B cell (primary cell): ENCODE results near the gene RNF157. TPM values are rescaled to one million over a fixed set of nuclear protein-coding genes. Genes with fewer than 3 reads are reported as not detected.

Experiments used
- ATAC-seq: fragments of 200-7000 bp; cut with Tn5 transposase; one replicate; pipeline ENCODE4 v1.10.0; 2021; ENCODE audit warnings: low read depth, mild to moderate bottlenecking, moderate number of reproducible peaks, moderate library complexity
- CTCF ChIA-PET: fragments of 350-600 bp; sonication (Branson Sonifier 250); formaldehyde crosslinking; loops from one replicate; lab custom pipeline; 2021; ENCODE audit warnings: antibody characterized with exemption, inconsistent platforms; lab: Charles Lee
- POLR2A ChIA-PET: fragments of 350-600 bp; sonication (Branson Sonifier 250); formaldehyde crosslinking; loops from one replicate; lab custom pipeline; 2021; ENCODE audit warnings: antibody characterized with exemption; lab: Charles Lee
- DNase-seq: peaks from one replicate; pipeline ENCODE4 v3.0.0; 2013
- H2AFZ ChIP-seq: 2 replicates; pipeline ENCODE4 v1.6.1; 2012; ENCODE audit warnings: mild to moderate bottlenecking, low read depth, low read length; ENCODE audit not compliant: insufficient read depth, poor library complexity, severe bottlenecking
- H3K27ac ChIP-seq, 2 donors: 1 replicate in 1 of 2; 2 replicates in 1 of 2; pipeline ENCODE4 v1.5.1; 2012 to 2013; ENCODE audit warnings: low read length in 2 of 2, mild to moderate bottlenecking in 2 of 2, moderate library complexity in 1 of 2
- H3K27me3 ChIP-seq, 4 experiments: fragments of 200-600 bp in 1 of 4; sonication (generic) in 1 of 4; replicated peaks in 1 of 4; 1 replicate in 2 of 4; 2 replicates in 2 of 4; pipeline versions ENCODE4 v1.6.1 to v1.7.0; 2013 to 2016; ENCODE audit warnings: low read length in 3 of 4, mild to moderate bottlenecking in 2 of 4, mixed read lengths in 1 of 4, moderate library complexity in 1 of 4; ENCODE audit not compliant: insufficient read depth in 4 of 4, control insufficient read depth in 3 of 4; ENCODE audit errors: control extremely low read depth in 1 of 4
- H3K36me3 ChIP-seq, 2 experiments: replicated peaks in 1 of 2; 1 replicate in 1 of 2; 2 replicates in 1 of 2; pipeline versions ENCODE4 v1.6.1 to v1.7.1; 2013; ENCODE audit warnings: low read length in 1 of 2; ENCODE audit not compliant: insufficient read depth in 2 of 2, control insufficient read depth in 1 of 2; ENCODE audit errors: control extremely low read depth in 1 of 2, extremely low read depth in 1 of 2
- H3K4me1 ChIP-seq, 2 donors: fragments of 200-600 bp in 1 of 2; sonication (generic) in 1 of 2; 1 replicate in 1 of 2; 2 replicates in 1 of 2; pipeline versions ENCODE4 v1.5.1 to v1.6.1; 2013 to 2017; ENCODE audit warnings: low read length in 2 of 2; ENCODE audit not compliant: control insufficient read depth in 2 of 2, insufficient read depth in 2 of 2
- H3K4me2 ChIP-seq: replicated peaks from 2 replicates; pipeline ENCODE3; 2012; ENCODE audit warnings: mild to moderate bottlenecking, low read depth, low read length; ENCODE audit not compliant: poor library complexity, severe bottlenecking
- H3K4me3 ChIP-seq, 5 experiments: fragments of 200-600 bp in 1 of 5; sonication (generic) in 1 of 5; 1 replicate in 3 of 5; 2 replicates in 2 of 5; pipeline versions ENCODE4 v1.5.1 to v1.7.0; 2011 to 2016; ENCODE audit warnings: low read length in 4 of 5, mild to moderate bottlenecking in 4 of 5, low read depth in 2 of 5, control low read depth in 1 of 5, moderate library complexity in 1 of 5; ENCODE audit not compliant: insufficient read depth in 1 of 5; ENCODE audit errors: control extremely low read depth in 1 of 5, extremely low read depth in 1 of 5
- H3K79me2 ChIP-seq: fragments of 200-600 bp; sonication (generic); one replicate; pipeline ENCODE4 v1.6.0; 2016; ENCODE audit warnings: low read length; ENCODE audit not compliant: control insufficient read depth, insufficient read depth
- H3K9ac ChIP-seq: fragments of 200-600 bp; sonication (generic); 2 replicates; pipeline ENCODE4 v1.6.1; 2017; ENCODE audit warnings: mild to moderate bottlenecking, low read length, moderate library complexity
- H3K9me3 ChIP-seq, 3 donors: one replicate each; pipeline versions ENCODE4 v1.6.1 to v1.7.1; 2013; ENCODE audit warnings: low read length in 2 of 3; ENCODE audit not compliant: control insufficient read depth in 2 of 3, insufficient read depth in 1 of 3; ENCODE audit errors: control extremely low read depth in 1 of 3
- H4K20me1 ChIP-seq: 2 replicates; pipeline ENCODE4 v1.6.0; 2012; ENCODE audit warnings: mild to moderate bottlenecking, low read length; ENCODE audit not compliant: insufficient read depth, control insufficient read depth, poor library complexity, severe bottlenecking
- H3K27ac Mint-ChIP-seq: one replicate; pipeline ENCODE4 v1.8.0; 2021; ENCODE audit warnings: mixed read lengths
- H3K27me3 Mint-ChIP-seq: one replicate; pipeline ENCODE4 v1.8.0; 2021; ENCODE audit warnings: mixed read lengths
- H3K4me1 Mint-ChIP-seq: one replicate; pipeline ENCODE4 v1.8.0; 2021; ENCODE audit warnings: mixed read lengths
- H3K4me3 Mint-ChIP-seq: one replicate; pipeline ENCODE4 v1.8.0; 2021; ENCODE audit warnings: mixed read lengths
- H3K9me3 Mint-ChIP-seq: one replicate; pipeline ENCODE4 v1.8.0; 2022; ENCODE audit warnings: mixed read lengths; ENCODE audit not compliant: insufficient read depth
- EZH2 ChIP-seq: IDR thresholded peaks from 2 replicates; pipeline ENCODE4 v1.6.1; 2012; ENCODE audit warnings: borderline replicate concordance, low read depth, mild to moderate bottlenecking, moderate library complexity, low read length; ENCODE audit not compliant: insufficient read depth, poor library complexity, severe bottlenecking
- WGBS: methylation state at CpG from one replicate; pipeline ENCODE4 v1.1.5; 2013; ENCODE audit warnings: missing lambda C conversion rate; ENCODE audit not compliant: insufficient coverage; 5-methylcytosine and 5-hydroxymethylcytosine counted together
- intact Hi-C: fragments of 100-400 bp; cut with micrococcal nuclease; formaldehyde crosslinking; loops from one replicate; pipeline ENCODE4 v1.10.0; 2022
- polyA plus RNA-seq: library from polyadenylated mRNA; depleted of rRNA; stranded (reverse); fragments of >200 nt; gene quantifications from 2 replicates; pipeline ENCODE4 v1.2.3, GENCODE V29; 2012
- total RNA-seq, 2 donors: library from RNA; stranded (reverse); fragments of 120-200 nt in 1 of 2; gene quantifications; 1 replicate in 1 of 2; 2 replicates in 1 of 2; pipeline versions ENCODE4 v1.2.3 to v1.2.4, GENCODE V29; 2013 to 2022
- TF ChIP-seq, protein P1 (sequence below): fragments of 200-600 bp; IDR thresholded peaks from one replicate; pipeline ENCODE4 v1.8.0; 2022; ENCODE audit warnings: antibody characterized with exemption, mild to moderate bottlenecking

RNF157 gene
- total and polyA plus RNA-seq, 2 donors (not counting 1 experiment from before 2014, with no cell fraction given), result 0.54 to 1.2 TPM

DNA sequence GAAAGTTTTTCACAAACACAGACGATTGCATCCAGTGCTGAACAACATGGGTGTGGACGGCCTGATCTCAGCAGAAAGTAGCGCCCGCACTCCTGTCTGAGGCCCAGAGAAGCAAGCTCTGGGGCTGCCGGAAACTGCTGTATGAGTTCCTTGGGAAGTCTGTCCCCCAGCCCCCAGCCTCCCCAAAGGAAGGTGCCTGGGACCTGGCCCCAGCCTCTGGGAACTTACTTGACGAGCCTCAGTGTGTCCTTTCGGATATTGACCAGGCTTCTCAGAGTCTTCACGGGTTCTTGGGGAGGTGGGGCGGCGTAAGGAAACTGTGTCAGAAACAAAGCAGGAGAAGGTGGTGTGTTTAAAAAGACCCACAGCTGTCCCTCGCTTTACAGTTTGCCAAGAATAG, 66.8 kb downstream of the RNF157 start:
- no peaks in the 10 kb centered on the region for H3K4me1 ChIP-seq
- H3K27ac Mint-ChIP-seq, result no peak overlapping the region
- H3K9me3 Mint-ChIP-seq, result no peaks in the 10 kb centered on the region
- H3K27me3 Mint-ChIP-seq, result no peaks in the 10 kb centered on the region
- no peak for DNase-seq
- no peak for TF ChIP-seq EZH2
- TF ChIP-seq, protein P1, sequence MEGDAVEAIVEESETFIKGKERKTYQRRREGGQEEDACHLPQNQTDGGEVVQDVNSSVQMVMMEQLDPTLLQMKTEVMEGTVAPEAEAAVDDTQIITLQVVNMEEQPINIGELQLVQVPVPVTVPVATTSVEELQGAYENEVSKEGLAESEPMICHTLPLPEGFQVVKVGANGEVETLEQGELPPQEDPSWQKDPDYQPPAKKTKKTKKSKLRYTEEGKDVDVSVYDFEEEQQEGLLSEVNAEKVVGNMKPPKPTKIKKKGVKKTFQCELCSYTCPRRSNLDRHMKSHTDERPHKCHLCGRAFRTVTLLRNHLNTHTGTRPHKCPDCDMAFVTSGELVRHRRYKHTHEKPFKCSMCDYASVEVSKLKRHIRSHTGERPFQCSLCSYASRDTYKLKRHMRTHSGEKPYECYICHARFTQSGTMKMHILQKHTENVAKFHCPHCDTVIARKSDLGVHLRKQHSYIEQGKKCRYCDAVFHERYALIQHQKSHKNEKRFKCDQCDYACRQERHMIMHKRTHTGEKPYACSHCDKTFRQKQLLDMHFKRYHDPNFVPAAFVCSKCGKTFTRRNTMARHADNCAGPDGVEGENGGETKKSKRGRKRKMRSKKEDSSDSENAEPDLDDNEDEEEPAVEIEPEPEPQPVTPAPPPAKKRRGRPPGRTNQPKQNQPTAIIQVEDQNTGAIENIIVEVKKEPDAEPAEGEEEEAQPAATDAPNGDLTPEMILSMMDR, result no peak
- ATAC-seq, result no peak
- H3K4me2 ChIP-seq, result no peak overlapping the region
- no peaks in the 10 kb centered on the region for H3K27me3 ChIP-seq
- no peak overlapping the region for H3K27ac ChIP-seq
- no peak overlapping the region for H2AFZ ChIP-seq
- no peaks in the 10 kb centered on the region for H3K9me3 ChIP-seq
- H4K20me1 ChIP-seq, result no peaks in the 10 kb centered on the region
- no peaks in the 10 kb centered on the region for H3K79me2 ChIP-seq
- ChIA-PET CTCF (interaction anchor here (0.9 to 1.5 kb wide), 4 partner anchors 9 to 22 kb away, joined by 3 to 8 read pairs (median 4); no protein-coding TSS in a partner anchor), POLR2A (no interaction called here)
- no peak overlapping the region for H3K4me3 ChIP-seq
- H3K36me3 ChIP-seq, result no peaks in the 10 kb centered on the region
- H3K4me3 Mint-ChIP-seq, result no peak overlapping the region
- WGBS, result 96% methylated on average over 9 of the region's 11 CpGs
- no peak overlapping the region for H3K9ac ChIP-seq
- no peaks in the 10 kb centered on the region for H3K4me1 Mint-ChIP-seq
- intact Hi-C loops, result no loop called here

GRCh38 chr17:76171706-76172105, 68.6 kb downstream of the RNF157 start:
- no peak for TF ChIP-seq EZH2
- TF ChIP-seq, protein P1, result no peak
- H3K4me2 ChIP-seq, result no peak overlapping the region
- ATAC-seq, result no peak
- H2AFZ ChIP-seq, result no peak overlapping the region
- POLR2A ChIA-PET, result no interaction called here
- H3K79me2 ChIP-seq, result no peaks in the 10 kb centered on the region
- Mint-ChIP-seq H3K4me3 (no peak overlapping the region), H3K4me1 (no peaks in the 10 kb centered on the region), H3K27me3 (no peaks in the 10 kb centered on the region), H3K27ac (no peak overlapping the region), H3K9me3 (no peaks in the 10 kb centered on the region)
- CTCF ChIA-PET, result interaction anchor here (0.5 to 1.5 kb wide), 4 partner anchors 9 to 108 kb away, joined by 3 to 7 read pairs (median 4); no protein-coding TSS in a partner anchor
- H3K9me3 ChIP-seq, result no peaks in the 10 kb centered on the region
- no peak overlapping the region for H3K9ac ChIP-seq
- DNase-seq, result no peak
- no peaks in the 10 kb centered on the region for H3K4me1 ChIP-seq
- H3K27ac ChIP-seq, result no peak overlapping the region
- intact Hi-C loops, result no loop called here
- WGBS, result 100% methylated on average over 1 of the region's 4 CpGs
- H3K36me3 ChIP-seq, result no peaks in the 10 kb centered on the region
- no peaks in the 10 kb centered on the region for H3K27me3 ChIP-seq
- no peaks in the 10 kb centered on the region for H4K20me1 ChIP-seq
- no peak overlapping the region for H3K4me3 ChIP-seq
